DMS79 (cell line): ENCODE data around the gene PRDX2.

Experiments
- DNase-seq: peaks from one replicate; lab custom pipeline; 2025; lab: John Stamatoyannopoulos, UW

PRDX2 gene

DNA sequence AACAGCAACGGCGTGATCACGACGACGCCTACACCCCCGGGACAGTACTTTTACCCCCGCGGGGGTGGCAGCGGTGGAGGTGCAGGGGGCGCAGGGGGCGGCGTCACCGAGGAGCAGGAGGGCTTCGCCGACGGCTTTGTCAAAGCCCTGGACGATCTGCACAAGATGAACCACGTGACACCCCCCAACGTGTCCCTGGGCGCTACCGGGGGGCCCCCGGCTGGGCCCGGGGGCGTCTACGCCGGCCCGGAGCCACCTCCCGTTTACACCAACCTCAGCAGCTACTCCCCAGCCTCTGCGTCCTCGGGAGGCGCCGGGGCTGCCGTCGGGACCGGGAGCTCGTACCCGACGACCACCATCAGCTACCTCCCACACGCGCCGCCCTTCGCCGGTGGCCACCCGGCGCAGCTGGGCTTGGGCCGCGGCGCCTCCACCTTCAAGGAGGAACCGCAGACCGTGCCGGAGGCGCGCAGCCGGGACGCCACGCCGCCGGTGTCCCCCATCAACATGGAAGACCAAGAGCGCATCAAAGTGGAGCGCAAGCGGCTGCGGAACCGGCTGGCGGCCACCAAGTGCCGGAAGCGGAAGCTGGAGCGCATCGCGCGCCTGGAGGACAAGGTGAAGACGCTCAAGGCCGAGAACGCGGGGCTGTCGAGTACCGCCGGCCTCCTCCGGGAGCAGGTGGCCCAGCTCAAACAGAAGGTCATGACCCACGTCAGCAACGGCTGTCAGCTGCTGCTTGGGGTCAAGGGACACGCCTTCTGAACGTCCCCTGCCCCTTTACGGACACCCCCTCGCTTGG is 9.3 kb downstream of the PRDX2 start:
- DNase-seq = peak; percentile 76

DNA sequence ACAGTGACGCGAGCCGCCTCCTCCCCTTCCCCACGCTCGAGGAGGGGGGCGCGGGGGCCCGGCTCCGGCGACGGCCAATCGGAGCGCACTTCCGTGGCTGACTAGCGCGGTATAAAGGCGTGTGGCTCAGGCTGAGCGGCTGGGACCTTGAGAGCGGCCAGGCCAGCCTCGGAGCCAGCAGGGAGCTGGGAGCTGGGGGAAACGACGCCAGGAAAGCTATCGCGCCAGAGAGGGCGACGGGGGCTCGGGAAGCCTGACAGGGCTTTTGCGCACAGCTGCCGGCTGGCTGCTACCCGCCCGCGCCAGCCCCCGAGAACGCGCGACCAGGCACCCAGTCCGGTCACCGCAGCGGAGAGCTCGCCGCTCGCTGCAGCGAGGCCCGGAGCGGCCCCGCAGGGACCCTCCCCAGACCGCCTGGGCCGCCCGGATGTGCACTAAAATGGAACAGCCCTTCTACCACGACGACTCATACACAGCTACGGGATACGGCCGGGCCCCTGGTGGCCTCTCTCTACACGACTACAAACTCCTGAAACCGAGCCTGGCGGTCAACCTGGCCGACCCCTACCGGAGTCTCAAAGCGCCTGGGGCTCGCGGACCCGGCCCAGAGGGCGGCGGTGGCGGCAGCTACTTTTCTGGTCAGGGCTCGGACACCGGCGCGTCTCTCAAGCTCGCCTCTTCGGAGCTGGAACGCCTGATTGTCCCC is 10.1 kb downstream of the PRDX2 start, which contains the start of gene JUNB:
Gene JUNB, plus strand, starts transcription at position 142 of the 706 bp plus-strand sequence. Its CDS starts 286 bp downstream, at position 428.
- DNase-seq = peak; percentile 91

DNA sequence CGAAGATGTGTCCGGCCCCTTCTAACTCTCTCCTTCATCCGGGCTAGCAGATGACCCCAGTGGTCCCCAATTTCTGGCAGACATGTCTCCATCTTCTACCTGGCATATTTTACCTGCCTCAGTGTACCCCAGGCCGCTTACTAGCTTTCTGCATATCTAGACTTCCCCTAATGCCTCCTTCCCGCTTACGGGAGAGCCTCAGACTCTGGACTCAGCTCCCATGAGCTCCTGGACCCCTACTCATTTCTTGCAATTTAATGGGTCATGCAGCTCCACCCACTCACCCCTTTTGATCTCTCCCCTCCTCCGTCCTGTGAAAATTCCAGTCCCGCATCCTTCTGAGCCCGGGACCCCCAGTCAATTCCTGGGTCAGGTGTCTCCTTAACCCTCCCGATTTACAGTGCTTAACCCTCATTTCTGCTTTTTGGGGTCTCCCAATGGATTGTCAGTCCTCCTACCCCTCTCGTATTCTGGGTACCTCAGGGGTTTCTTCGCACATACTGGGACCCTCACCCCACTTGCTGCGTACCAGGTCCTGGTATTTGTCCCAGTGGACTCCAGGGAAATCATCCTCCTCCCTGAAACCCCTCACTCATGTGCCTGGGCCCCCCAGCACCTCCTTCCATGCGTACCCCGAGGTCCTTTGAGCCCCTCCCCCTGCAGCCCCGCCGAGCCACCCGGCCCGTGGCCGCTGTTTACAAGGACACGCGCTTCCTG is 10.8 kb downstream of the PRDX2 start:
- no peak for DNase-seq

DNA sequence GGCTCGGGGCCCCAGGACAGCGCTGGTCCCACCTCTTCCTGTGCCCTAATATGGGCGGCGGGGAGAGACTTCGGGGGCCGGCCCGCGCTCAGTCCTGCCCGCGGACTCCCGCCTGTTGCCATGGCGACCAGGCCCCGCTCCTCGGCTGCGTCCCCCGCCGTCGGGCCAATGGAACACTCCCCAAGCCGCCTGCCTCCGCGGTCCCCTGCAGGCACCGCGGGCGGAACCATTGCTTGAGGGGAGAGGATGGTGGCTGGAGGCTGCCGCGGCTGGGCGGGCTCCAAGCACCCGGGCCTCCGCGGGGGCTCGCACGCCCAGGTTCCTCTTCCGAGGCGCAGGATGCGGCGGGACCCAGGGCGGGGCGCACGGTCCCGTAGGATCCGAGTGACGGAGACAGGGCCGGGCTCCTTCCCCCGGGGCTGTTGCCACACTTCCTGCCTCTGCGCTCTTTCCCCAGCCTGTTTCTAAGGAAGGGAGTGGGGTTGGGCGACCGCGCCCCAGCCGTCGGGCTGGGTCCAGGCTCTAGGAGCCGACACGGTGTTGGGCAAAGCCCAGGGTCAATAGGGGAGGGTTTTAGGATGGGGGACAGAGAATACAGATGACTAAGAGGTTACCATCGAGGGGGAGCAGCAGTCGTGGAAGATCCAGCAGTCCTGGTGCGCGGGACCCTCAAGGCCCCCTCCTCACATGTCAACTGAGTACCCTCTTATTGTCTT is 11.5 kb downstream of the PRDX2 start:
- DNase-seq = peak; percentile 94

DNA sequence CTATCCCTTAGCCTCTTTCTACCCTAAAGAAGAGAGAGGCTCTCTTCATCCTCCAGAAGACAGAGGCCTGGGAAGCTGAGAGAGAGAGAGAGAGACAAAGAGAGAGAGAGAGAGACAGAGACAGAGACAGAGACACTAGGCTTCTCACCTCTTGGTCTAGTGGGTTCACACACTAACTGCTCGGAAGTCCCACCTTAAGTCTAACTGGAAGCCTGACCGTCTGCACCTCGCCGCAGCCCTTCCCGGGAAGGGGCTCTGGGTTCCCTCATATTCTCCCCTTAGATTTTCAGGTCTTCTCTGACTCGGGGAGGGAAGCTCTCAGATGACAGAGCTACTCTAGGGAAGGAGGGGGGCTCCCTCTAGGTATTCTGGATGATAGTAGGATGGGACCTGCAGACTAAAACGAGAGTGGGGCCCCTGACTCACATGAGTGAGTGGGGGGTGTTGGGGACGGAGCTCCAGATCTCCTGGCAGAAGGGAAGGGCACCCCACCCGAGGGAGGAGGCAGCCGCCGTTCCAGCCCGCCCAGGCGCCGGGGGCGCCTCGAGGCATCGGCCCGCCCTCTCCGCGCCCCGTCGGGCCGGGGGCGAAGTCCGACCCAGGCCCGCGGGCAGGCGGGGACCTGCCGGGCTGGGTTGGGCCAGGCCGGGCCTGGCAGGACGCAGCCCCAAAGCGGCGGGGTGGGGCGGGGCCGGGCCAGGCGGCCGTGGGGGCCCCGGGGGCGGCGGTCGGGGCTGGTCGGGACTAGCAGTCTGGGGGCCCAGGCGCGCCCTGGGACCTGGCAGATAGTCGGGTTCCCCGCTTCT is 12.3 kb downstream of the PRDX2 start:
- DNase-seq = no peak

DNA sequence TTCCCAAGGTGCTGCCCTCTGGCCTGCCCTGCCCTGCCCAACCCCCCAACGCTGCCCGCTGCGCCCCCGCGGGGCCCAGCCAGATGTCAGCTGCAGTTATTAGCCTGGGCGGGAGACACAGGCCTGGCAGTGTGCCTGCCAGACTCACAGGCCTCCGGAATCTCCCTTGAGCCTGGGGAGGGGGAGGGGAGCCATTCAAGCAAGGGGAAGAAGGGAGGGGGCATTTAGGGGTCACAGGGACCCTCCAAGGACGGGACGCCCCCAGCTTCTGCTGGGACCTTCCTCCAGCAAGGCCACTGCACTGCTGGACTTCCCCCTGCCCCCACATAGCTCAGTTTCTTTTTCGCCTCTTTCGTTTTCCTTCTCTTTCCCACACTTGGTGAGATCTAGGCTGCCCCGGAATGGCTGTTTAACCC is 12.9 kb downstream of the PRDX2 start:
- peak; percentile 64 for DNase-seq

DNA sequence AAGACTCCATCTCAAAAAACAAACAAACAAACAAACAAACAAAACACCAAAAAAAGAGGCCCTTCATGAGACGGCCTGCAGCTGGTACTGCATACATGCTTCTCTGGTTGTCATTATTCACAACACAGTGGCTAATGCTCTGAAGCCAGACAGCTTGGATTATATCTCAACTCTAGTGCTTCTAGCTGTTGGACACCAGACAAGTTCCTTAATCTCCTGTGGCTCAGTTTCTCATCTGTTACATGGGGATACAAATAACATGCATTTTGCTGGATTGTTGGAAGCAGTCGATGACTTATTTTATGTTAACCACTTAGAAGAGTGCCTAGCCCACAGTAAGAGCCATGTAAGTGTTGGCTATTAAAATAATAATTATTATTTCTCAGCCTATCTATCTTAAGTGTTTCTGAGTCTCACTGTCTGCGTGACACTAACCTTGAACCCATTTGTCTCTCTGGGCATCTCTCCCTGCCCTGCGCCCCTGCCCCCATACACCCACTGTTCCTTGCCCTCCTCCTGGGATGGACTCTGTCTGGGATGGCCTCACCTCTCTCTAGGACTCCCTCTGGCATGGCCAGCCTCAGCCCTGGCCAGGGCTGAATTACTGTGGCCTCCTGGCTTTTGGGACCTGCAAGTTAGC is 13.4 kb downstream of the PRDX2 start:
- DNase-seq = no peak

DNA sequence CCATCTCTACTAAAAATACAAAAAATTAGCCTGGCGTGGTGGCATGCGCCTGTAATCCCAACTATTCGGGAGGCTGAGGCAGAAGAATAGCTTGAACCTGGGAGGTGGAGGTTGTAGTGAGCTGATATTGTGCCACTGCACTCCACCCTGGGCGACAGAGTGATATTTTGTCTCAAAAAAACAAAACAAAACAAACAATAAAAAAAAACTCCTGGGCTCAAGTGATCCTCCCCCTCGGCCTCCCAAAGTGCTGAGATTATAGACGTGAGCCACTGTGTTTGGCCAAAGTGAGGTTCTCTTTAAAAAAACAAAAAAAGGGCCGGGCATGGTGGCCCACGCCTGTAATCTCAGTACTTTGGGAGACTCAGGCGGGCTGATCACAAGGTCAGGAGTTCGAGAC is 14.1 kb downstream of the PRDX2 start:
- DNase-seq = no peak

DNA sequence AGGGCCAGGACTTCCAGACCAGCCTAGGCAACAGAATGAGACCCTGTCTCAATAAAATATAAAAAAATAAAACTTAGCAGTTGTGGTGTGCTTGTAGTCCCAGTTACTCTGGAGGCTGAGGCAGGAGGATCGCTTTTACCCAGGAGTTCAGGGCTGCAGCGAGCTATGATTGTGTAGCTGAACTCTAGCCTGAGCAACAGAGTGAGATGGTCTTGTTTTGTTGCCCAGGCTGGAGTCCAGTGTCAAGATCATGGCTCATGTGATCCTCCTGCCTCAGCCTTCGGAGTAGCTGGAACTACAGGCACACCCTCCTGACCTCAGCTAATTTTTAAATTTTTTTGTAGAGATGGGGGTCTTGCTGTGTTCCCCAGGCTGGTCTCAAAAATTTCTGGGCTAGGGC is 14.6 kb downstream of the PRDX2 start:
- DNase-seq = no peak

DNA sequence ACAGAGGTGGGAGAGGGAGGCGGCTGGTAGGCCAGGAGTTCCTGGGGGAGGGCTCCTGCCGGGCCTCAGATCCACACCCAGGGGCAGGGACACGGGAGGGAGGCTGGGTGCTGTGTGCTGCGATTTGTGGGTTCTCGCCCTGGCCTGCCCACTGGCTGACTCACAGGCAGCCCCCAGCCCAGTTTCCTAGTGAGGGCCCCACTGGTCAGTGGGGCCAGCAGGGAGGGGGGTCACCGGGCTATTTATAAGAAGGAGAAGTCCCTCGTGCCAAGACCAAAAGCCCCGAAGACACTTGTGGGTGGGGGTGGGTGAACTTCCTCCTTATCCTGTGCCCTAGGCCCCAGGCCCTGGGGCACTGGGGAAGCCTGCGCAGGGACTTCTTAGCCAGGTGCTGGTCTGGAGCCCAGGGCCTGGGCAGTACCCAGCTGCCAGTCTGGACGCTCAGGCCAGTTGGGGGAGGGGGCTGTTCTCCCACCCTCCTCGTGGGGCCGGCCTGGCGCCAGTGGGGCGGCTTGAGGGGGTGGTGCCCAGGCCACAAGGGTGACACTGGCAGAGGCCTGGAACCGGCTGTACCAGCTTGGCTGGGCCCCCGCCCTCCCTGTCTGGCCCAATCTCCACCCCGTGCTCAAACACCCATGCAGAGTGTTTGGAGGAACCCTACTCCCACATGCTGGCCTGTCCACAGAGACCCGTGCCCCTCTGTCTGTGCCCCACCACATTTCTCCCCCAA is 15.3 kb downstream of the PRDX2 start:
- no peak for DNase-seq

DNA sequence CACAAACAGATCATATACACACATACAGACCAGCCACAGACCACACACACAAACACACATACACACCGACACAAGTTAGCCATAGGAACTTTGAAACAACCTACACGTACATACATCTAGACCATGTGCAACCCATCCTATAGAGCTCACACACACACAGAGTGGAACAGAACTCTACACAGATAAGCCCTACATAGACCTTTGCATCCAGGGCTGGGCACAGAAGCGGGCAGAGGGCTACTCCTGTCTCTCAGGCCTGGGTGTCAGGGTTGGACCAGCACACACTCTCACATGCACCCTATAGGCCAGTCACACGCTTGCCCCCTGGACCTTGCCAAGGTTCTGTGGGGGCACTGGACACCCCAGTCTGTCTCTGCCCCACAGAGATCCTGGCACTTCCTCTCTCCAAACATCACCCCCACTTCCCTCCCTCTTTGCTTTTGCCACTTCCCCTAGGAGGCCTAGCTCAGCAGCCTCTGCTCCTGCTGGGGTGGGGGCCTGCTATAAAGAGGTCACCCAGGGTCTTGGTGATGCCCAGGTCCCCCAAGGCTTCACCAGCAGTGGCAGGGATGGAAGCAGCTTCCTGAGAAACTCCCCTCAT is 16.1 kb downstream of the PRDX2 start:
- no peak for DNase-seq

DNA sequence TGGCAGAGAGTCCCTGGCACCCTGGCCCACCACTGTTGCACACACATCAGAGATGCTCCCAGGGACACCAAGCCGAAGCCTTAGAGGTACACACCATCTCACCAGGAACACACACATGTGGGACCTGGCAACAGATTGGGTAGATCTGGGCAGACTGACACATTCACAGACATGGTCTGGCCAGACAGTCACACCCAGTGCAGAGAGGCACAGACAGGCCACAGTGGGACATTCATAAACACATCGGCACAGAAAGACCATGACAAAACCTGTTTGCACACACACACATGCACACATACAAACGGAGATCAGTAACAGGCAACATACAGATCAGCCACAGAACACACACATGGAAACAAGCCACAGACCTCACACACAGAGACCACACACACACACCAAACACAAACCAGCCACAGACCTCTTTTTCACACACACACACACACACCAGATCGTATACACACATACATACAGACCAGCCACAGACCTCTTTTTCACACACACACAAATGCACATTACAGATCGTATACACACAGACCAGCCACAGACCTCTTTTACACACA is 16.6 kb downstream of the PRDX2 start:
- no peak for DNase-seq

DNA sequence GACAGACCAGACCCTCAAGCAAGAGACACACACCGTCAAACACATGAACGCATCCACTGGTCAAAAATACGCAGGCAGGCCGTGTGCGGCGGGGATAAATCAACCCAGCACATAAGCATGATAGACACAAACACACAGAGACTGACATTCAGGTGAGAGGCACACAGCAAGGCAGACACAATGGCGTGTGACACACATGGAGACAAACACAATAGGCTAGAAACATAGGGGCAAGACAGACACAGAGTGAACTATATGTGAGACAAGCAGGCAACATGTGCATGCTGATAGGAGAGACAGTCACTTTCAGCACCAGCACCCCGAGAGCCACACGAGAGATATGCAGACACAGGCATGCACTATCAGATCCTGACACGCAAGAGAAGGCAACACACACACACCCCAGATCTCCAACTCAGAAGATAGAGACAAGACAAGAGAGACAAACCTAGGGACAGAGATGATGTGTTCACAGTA is 17.2 kb downstream of the PRDX2 start:
- no peak for DNase-seq

DNA sequence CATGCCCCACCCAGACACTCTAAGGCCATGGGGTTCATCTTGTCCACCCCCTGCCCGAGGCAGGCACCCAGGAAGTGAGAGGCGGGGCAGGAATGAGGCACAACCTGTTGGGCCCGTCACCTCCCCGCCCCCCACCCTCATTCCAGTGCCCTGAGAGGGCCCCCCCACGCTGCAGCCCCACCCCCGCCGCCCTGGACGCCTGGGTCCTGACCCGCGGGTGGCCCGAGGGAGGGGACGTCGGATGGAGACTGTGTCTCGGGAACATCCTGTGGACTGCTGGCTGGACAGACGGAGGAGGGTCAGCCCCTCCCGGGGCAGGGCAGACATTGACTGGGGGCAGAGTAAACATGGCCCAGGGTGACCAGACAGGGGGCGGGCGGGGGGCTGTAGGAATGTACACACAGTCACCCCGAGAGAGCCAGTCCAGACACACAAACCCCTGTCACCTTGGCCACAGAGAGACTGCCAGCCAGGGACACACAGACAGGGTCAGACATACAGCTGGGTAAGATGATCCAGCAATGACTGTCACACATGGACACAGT is 17.7 kb downstream of the PRDX2 start:
- DNase-seq = no peak

DNA sequence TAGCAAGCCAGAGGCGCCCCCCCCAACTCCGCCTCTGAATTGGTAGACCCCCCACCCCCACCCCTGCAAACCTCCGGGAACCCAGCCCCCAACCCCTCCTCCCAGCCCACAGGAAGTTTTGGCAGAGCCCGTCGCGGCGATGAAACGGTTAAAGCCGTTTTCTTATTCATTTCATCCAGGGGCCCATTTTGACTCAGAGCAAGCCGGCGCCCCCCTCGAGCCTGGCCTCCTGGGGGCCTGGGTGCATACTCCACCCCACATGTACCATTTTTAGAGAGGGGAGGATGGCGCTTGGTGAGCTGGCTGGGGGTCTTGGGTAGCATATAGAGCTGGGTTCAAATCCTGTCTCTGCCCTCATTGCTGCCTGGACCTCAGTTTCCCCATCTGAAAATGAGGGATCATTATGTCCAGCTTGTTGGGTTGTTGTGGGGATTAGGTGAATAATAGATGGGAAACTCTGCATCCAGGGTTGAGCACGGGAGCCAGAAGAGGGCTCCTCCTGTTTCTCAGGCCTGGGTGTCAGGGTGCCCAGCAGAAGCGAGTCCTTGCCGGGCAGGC is 18.2 kb downstream of the PRDX2 start:
- DNase-seq = no peak

DNA sequence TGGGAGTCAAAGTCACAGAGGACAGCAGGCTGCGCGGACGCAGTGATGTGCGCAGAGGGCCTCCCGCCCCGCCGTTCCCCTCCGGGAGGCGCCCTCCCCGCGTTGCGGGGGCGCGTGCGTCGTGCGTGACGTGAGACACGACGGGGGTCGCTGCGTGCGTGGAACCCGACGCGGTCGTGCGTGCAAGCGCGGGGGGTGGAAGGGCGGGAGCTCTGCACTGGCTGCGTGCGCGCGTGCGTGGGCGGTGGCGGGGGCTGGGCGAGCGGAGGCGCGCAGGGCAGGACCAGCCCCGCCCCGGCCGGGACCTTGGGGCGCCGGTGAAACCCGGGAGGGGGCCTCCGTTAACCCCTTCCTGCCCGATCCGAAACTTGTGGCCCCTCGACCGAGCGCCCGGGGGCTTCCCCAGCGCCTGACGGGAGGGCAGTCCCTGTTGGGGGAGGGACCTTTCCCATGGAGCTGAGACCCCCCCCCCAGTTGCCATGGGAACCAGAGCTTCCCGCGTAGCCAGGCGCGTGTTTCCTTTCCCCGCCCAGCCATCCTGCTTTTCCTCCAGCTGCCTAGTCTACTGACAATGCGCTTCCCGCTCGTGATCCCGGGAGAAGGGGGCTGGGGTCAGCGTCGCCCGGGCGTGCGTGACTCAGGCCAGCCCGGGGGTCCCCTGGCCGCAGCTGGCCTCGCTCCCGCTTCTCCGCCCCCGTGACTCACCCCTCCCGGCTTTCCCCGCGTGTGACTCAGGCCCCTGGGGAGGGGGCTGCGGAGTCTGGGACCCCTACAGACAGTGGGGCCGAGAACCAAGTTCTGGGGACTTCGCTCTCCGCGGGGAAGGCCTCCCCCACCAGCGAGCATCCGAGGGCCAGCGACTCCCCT is 18.9 kb downstream of the PRDX2 start:
- DNase-seq = peak; percentile 74

DNA sequence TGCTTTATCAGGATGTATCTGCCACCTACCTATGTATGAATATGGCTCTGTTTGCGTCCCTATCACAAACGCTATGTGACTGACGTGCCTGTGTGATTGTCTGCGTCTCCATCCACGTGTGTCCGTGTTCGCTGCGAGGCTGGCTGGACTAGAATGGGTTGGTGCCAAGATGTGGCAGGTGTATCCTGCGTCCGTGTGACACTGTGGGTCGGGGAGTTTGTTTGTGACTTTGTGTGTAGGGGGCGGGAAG is 19.5 kb downstream of the PRDX2 start:
- DNase-seq = no peak
